K562 (cell line): ENCODE results near the gene ATE1. TPM values are rescaled to one million over a fixed set of nuclear protein-coding genes. Genes with fewer than 3 reads are reported as not detected.
"Not testable (repeated sequence)": the region's sequence is repeated elsewhere in the genome, so short reads cannot be mapped to it uniquely, and the experiment has no call there.

ENCODE experiments used
- ATAC-seq: fragments of 200-7000 bp; cut with Tn5 transposase; 3 replicates; pipeline ENCODE4 v1.9.1; 2020; ENCODE audit warnings: moderate library complexity
- BruUV-seq: library from RNA; stranded (reverse); fragments of 400-500 nt; replicated peaks from 2 replicates; lab custom pipeline; 2021; lab: Mats Ljungman, UMichigan
- CTCF ChIA-PET: fragments of 300-600 bp; formaldehyde crosslinking; extraction: SDS; loops from one replicate; lab custom pipeline; 2021; ENCODE audit warnings: low intra/inter-chr PET ratio; lab: Yijun Ruan, JAX
- POLR2A ChIA-PET: fragments of 300-600, 350-650 bp; sonication (Branson Sonifier 250); formaldehyde crosslinking; extraction: SDS; loops from one replicate; lab custom pipeline; 2021; ENCODE audit warnings: antibody characterized with exemption, inconsistent platforms; lab: Yijun Ruan, JAX
- DNase-seq, 4 experiments: peaks; one replicate each; pipeline versions ENCODE4 v3.0.0 to v3.0.0-alpha.2; 2011 to 2018; ENCODE audit warnings: low spot score in 3 of 4, mixed read lengths in 3 of 4; ENCODE audit errors: extremely low read depth in 1 of 4
- FAIRE-seq: peaks from 2 replicates; lab custom pipeline; 2011; peaks lifted over from hg19 to GRCh38; lab: Jason Lieb, UNC
- H2AFZ ChIP-seq: 2 replicates; pipeline ENCODE4 v1.6.0; 2011; ENCODE audit warnings: low read depth, low read length, control low read depth, inconsistent platforms
- H3K27ac ChIP-seq: fragments of 200-600 bp; 3 replicates; pipeline ENCODE4 v1.8.0; 2011; ENCODE audit warnings: low read depth, mild to moderate bottlenecking, control low read depth, inconsistent platforms, low read length, moderate library complexity, mixed read lengths; ENCODE audit errors: extremely low read depth
- H3K27me3 ChIP-seq, 2 experiments: fragments of 300-600 bp in 1 of 2; 2 replicates in 1 of 2; 3 replicates in 1 of 2; pipeline versions ENCODE4 v1.6.0 to v1.8.0; 2011; ENCODE audit warnings: inconsistent platforms in 2 of 2, low read length in 2 of 2, mild to moderate bottlenecking in 1 of 2, mixed read lengths in 1 of 2, moderate library complexity in 1 of 2; ENCODE audit not compliant: control insufficient read depth in 2 of 2, insufficient read depth in 2 of 2
- H3K36me3 ChIP-seq: fragments of 300-600 bp; 3 replicates; pipeline ENCODE4 v1.8.0; 2011; ENCODE audit warnings: mild to moderate bottlenecking, low read length, inconsistent platforms; ENCODE audit not compliant: control insufficient read depth, insufficient read depth
- H3K4me1 ChIP-seq, 2 experiments: fragments of 200-600 bp in 1 of 2; replicated peaks in 1 of 2; 2 replicates in 1 of 2; 3 replicates in 1 of 2; pipeline versions ENCODE4 v1.5.1 to v1.8.0; 2011; ENCODE audit warnings: inconsistent platforms in 2 of 2, low read length in 2 of 2, mild to moderate bottlenecking in 1 of 2, mixed read lengths in 1 of 2, moderate library complexity in 1 of 2; ENCODE audit not compliant: control insufficient read depth in 2 of 2, insufficient read depth in 2 of 2
- H3K4me2 ChIP-seq: 2 replicates; pipeline ENCODE4 v1.6.1; 2011; ENCODE audit warnings: low read length, control low read depth, inconsistent platforms, mixed read lengths; ENCODE audit not compliant: insufficient read depth
- H3K4me3 ChIP-seq: fragments of 200-600 bp; sonication (generic), shearing (Covaris generic); 2 replicates; pipeline ENCODE4 v1.5.1; 2016; ENCODE audit warnings: control low read depth, inconsistent platforms
- H3K79me2 ChIP-seq: fragments of 200-600 bp; 3 replicates; pipeline ENCODE4 v1.8.0; 2011; ENCODE audit warnings: low read length, inconsistent platforms; ENCODE audit not compliant: control insufficient read depth, insufficient read depth
- H3K9ac ChIP-seq, 2 experiments: 2 replicates each; pipeline versions ENCODE4 v1.6.0 to v1.6.1; 2011; ENCODE audit warnings: low read depth in 2 of 2, low read length in 2 of 2, control low read depth in 1 of 2, inconsistent platforms in 1 of 2, mild to moderate bottlenecking in 1 of 2, mixed read lengths in 1 of 2; ENCODE audit not compliant: insufficient read depth in 1 of 2
- H3K9me1 ChIP-seq: one replicate; pipeline ENCODE4 v1.6.0; 2011; ENCODE audit warnings: inconsistent platforms, mild to moderate bottlenecking, low read length, moderate library complexity; ENCODE audit not compliant: control insufficient read depth, insufficient read depth
- H3K9me3 ChIP-seq: replicated peaks from 2 replicates; pipeline ENCODE4 v1.5.1; 2011; ENCODE audit warnings: low read depth, low read length, inconsistent platforms; ENCODE audit not compliant: control insufficient read depth, insufficient read depth
- H4K20me1 ChIP-seq: replicated peaks from 2 replicates; pipeline ENCODE4 v1.6.1; 2011; ENCODE audit warnings: low read length, inconsistent platforms, mixed read lengths; ENCODE audit not compliant: control insufficient read depth, insufficient read depth
- CBFA2T3 ChIP-seq: fragments of 450-650 bp; IDR thresholded peaks from 2 replicates; pipeline ENCODE4 v1.6.1; 2017
- HES1 ChIP-seq: fragments of 450-650 bp; IDR thresholded peaks from 2 replicates; pipeline ENCODE4 v1.6.1; 2016; ENCODE audit warnings: low read depth, mild to moderate bottlenecking, moderate library complexity
- L3MBTL2 ChIP-seq: fragments of 450-650 bp; IDR thresholded peaks from 2 replicates; pipeline ENCODE4 v1.6.1; 2016; ENCODE audit warnings: mild to moderate bottlenecking, moderate library complexity
- NFXL1 ChIP-seq: fragments of 450-650 bp; formaldehyde crosslinking; IDR thresholded peaks from 2 replicates; pipeline ENCODE4 v1.4.0; 2021; ENCODE audit warnings: mild to moderate bottlenecking
- NRF1 ChIP-seq, 2 experiments: fragments of 450-650 bp; IDR thresholded peaks in 1 of 2; conservative IDR thresholded peaks in 1 of 2; 2 replicates each; pipeline ENCODE4 v1.6.1; 2014; ENCODE audit warnings: mild to moderate bottlenecking in 2 of 2
- RFX5 ChIP-seq: IDR thresholded peaks from 2 replicates; pipeline ENCODE4 v1.6.1; 2011; ENCODE audit warnings: low read depth, mild to moderate bottlenecking, improper control_type of control experiment, low read length
- SOX6 ChIP-seq: fragments of 450-650 bp; IDR thresholded peaks from 2 replicates; pipeline ENCODE4 v1.6.1; 2014; ENCODE audit warnings: mild to moderate bottlenecking
- ZBTB2 ChIP-seq: fragments of 450-650 bp; IDR thresholded peaks from 2 replicates; pipeline ENCODE4 v1.6.1; 2016; ENCODE audit warnings: antibody characterized with exemption
- ZSCAN29 ChIP-seq: fragments of 450-650 bp; IDR thresholded peaks from 2 replicates; pipeline ENCODE4 v1.6.1; 2017
- WGBS: fragments of 100-300 bp; shearing (Covaris generic); methylation state at CpG from one replicate; pipeline ENCODE4 v1.1.6; 2016; ENCODE audit warnings: low coverage, mixed read lengths; ENCODE audit not compliant: insufficient coverage; ENCODE audit errors: missing lambda C conversion rate; 5-methylcytosine and 5-hydroxymethylcytosine counted together
- in situ Hi-C: fragments of 300-500 bp; cut with MboI; formaldehyde crosslinking; loops from 4 replicates; pipeline ENCODE4 v1.15.0; 2018; ENCODE audit warnings: inconsistent platforms, mixed read lengths
- intact Hi-C: fragments of 100-400 bp; cut with micrococcal nuclease; formaldehyde crosslinking; loops from 2 replicates; pipeline ENCODE4 v1.14.2; 2022
- polyA plus RNA-seq, 8 experiments: library from polyadenylated mRNA; depleted of rRNA in 4 of 8; stranded (reverse) in 5 of 8; unstranded in 3 of 8; fragments of >200 nt; fragmentation: Nextera tagmentation in 2 of 8; fragmentation: Illumina TruSeq in 1 of 8; extraction: Ambion mirVana in 2 of 8; extraction: Trizol in 1 of 8; gene quantifications; 2 replicates each; pipeline versions ENCODE4 v1.2.1 to v1.2.3, GENCODE V29; 2011 to 2014; ENCODE audit warnings: inconsistent platforms in 1 of 8, missing spikeins in 1 of 8
- total RNA-seq, 7 experiments: library from RNA; depleted of rRNA in 6 of 7; stranded (reverse); fragments of >200 nt in 6 of 7; fragmentation: Illumina TruSeq in 2 of 7; extraction: Trizol in 2 of 7; gene quantifications; 2 replicates each; pipeline versions ENCODE4 v1.2.1 to v1.2.3, GENCODE V29; 2011 to 2021; ENCODE audit warnings: low replicate concordance in 1 of 7

Gene ATE1
- total and polyA plus RNA-seq, 9 of the 15 experiments (the other 6 are each of a cell fraction or from before 2014, with no cell fraction given) = 3.0 to 14.2 (median 8.8) TPM

- no peaks in the 10 kb centered on the region for H4K20me1 ChIP-seq
- ChIA-PET POLR2A (no interaction called here), CTCF (no interaction called here)
- H3K27me3 ChIP-seq = no peaks in the 10 kb centered on the region
- H3K9me3 ChIP-seq = no peaks in the 10 kb centered on the region
- DNase-seq = peak in 1 of 4 experiments; percentile 41
- intact Hi-C loops = no loop called here
- no peak overlapping the region for H3K27ac ChIP-seq
- ATAC-seq = peak; percentile 81
- no peak overlapping the region for H3K4me2 ChIP-seq
- peaks cover 0 to 4% of the 10 kb centered on the region in 2 experiments; a peak in 3 of 5 replicates for H3K4me1 ChIP-seq
- 13% methylated on average over 7 of the region's 7 CpGs for WGBS
- H3K9me1 ChIP-seq = no peaks in the 10 kb centered on the region
- in situ Hi-C loops = no loop called here
- no peak overlapping the region for H2AFZ ChIP-seq
- H3K4me3 ChIP-seq = no peak overlapping the region
- peak; percentile 68 for FAIRE-seq
- no peaks in the 10 kb centered on the region for H3K36me3 ChIP-seq
- H3K9ac ChIP-seq = no peak overlapping the region
- no peaks in the 10 kb centered on the region for H3K79me2 ChIP-seq
- BruUV-seq = no TSS peak
- TF ChIP-seq ZSCAN29 = no peak
- TF ChIP-seq CBFA2T3 = peak; percentile 32; the same call in 1 of the 2 replicates
- peak; percentile 31; the same call in 1 of the 2 replicates for TF ChIP-seq SOX6
- TF ChIP-seq L3MBTL2 = peak; percentile 29; the same call in 1 of the 2 replicates
- peak; percentile 28; the same call in 1 of the 2 replicates for TF ChIP-seq HES1
- TF ChIP-seq NFXL1 (CRISPR knock-in tag) = no peak
- TF ChIP-seq RFX5 = no peak
- TF ChIP-seq ZBTB2 = no peak
- peak; percentile 35 to 50; a peak in 2 of 4 replicates for TF ChIP-seq NRF1 (conservative IDR thresholded peaks at IDR 0.05 in 1 of 2, IDR thresholded peaks at IDR 0.05 in 1 of 2)
Measured at GRCh38 chr10:121935702-121936101, 7.9 kb upstream of the ATE1 start.

- intact Hi-C loops, ATAC-seq, H2AFZ ChIP-seq, H3K4me2 ChIP-seq, POLR2A ChIA-PET, H3K9me1 ChIP-seq, H3K9ac ChIP-seq, DNase-seq, H3K27ac ChIP-seq, H3K4me3 ChIP-seq, BruUV-seq, in situ Hi-C loops, CTCF ChIA-PET, FAIRE-seq, H3K9me3 ChIP-seq, H3K36me3 ChIP-seq, H4K20me1 ChIP-seq, H3K27me3 ChIP-seq: not testable (repeated sequence)
- peaks cover under 1 to 10% of the 10 kb centered on the region in 2 experiments; a peak in 4 of 5 replicates for H3K4me1 ChIP-seq
- peaks cover 28% of the 10 kb centered on the region for H3K79me2 ChIP-seq
- WGBS = 73% methylated on average over 9 of the region's 11 CpGs
Measured at GRCh38 chr10:121930268-121931085, 2.6 kb upstream of the ATE1 start.
